ENCODE results near the gene SCML1.

- no peak for TF ChIP-seq CTCF (IDR thresholded peaks at IDR 0.05; ENCODE audit: low read length)
- TF ChIP-seq EZH2 (optimal IDR thresholded peaks at IDR 0.05; ENCODE audit: low read depth, low read length), result no peak
- no peak for TF ChIP-seq EZH2phosphoT487 (IDR thresholded peaks at IDR 0.05; ENCODE audit: low read length)
Observed at GRCh38 chrX:17736478-17736855, 826 bp upstream of the SCML1 start.
